GM21825 (cell line): ENCODE measurements around the gene MRPS9.

Experiments
- ATAC-seq: cut with Tn5 transposase; IDR thresholded peaks from one replicate; pipeline ENCODE4 v1.9.1; 2021; ENCODE audit warnings: mild to moderate bottlenecking, moderate library complexity; ENCODE audit not compliant: unreplicated experiment

MRPS9 gene

DNA sequence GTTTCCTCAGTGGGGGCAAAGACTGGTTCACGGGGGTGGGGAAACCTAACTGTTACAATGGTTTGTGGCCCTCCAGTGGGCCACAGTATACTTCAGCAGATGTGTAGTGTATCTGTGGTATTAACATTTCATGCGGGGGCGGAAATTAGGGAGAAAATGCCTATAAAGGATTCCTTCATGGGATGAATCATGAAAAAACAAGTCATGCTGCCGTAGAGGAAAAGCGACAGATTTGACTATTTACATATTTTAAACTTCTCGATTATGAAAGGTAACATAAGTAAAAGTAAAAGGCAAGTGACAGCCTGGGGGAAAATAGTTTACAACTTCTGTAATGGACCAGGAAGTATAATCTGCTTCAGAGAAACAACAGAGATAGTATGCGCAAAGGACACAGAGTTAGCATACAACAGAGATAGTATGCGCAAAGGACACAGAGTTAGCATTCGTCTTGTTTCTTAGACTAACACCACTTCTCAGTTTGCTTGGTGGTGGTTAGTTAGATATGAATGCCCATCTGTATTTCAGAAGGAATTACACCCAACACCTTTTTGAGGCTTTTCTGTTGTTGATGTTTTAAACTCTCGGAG is 41.1 kb downstream of the MRPS9 start:
- no peak for ATAC-seq

DNA sequence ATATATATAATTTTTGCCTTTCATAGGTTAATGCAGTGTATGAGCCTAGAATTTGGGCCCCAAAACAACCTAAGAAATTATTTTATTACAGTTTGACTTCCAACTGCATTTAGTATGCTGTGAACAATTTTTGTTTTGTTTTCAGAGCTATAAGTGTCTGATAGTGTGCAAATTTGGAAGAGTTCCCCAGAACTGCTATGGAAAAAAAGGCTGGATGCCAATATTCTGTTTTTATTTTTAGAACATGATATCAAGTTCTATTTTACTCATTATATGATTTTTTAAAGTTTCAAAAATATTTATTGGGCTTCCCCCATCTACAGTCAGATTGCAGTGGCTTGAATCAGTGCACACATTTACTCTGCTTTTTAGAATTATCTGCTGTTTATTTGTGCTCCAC is 42.6 kb downstream of the MRPS9 start:
- ATAC-seq = no peak

DNA sequence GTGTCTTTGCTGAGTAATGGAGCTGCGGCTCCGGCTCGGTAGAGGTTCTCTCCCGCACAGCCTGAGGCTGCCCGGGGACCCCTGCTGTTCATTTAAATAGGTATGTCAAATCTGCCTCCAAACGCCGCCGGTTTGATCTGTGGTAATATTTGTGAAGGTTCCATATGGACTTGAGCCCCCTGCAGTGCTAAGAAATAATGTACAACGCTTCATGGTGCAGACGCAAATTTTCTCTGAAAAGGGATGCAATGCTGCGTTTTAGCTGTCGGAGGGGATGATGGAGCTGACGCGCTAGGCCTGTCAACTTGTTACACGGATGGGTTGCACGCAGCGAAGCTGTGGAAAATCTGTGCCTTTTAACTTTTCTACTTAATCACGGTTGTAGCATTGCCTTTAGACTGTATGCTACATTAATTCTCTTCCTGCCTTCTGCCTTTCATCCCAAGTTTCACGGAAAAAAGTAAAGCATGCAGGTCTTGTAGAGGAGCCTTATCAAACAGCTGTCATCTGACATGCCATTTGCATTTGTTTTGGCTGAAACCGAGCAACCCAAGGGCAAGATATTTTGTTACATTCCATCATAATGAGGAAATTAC is 43.2 kb downstream of the MRPS9 start:
- ATAC-seq = no peak

DNA sequence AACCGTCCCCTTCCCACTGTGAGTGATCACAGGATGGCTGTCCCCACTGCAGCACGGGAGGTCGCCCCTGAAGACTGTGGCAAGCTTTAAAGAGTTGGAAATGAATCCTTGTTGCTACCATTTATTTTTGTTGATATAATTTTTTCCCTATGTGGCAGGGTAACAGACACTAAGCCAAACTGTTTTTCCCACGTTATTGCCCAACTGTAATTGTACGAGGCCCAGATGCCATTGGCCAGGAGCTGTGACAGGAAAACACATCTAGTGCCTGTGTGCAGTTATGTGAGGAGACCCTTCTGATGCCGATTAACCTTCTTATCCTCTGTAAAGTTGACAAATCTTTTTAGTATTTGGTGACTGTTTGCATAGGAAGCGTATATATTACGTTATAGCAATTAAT is 44.2 kb downstream of the MRPS9 start:
- no peak for ATAC-seq

DNA sequence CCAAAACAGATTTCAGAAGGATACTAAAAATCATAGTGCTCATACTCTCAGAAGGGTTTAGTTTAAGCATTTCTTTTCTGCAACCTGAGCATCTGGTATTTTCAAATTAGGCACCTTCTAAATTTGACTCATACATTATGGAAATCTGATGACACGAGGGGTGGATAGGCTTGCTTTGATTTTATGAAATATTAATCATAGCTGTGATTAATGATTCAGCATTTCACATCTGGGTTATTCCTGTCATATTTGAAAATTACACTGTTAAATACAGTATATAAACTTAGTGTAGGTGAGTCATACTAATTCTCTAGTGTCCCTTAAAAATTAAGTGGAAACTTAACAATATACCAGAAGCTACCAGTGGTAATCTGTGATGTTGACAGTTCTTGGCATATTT is 47.7 kb downstream of the MRPS9 start:
- ATAC-seq = no peak

DNA sequence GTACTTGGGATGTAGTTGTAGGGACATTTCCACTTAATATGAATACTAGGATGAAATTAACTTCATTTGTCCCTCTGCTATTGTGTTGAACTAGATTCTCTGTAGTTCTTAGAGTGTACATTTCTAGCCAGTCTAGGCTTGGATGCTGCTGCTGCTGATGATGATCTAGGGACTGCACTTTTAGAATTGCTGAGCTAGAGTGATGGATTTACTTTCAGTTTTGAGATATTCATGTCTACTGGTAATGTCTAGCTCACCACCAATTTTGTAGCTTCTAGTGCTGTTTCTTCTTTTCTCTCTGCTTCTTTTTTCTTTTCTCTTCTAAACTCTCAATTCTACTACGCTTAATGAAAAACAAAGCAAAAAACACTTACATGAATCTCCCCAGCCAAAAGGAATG is 49.4 kb downstream of the MRPS9 start:
- ATAC-seq = no peak

DNA sequence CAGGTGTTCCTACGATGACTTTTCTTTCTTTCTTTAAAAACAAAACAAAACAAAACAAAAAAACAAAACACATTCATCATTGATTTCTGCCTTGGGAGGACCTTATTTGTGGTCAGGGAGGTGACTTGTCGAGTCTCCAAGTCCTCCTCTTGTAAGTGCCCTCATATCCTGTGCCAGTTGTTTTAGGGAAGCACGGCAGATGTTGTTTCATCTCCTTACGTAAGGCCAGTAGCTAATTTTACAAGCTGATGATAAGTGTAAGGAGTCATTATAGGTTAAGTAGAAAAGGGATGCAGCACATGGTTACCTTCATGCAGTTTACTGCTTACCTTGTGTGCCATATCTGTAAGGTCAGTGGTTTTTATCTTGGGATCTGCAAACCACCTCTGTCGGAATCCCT is 52.2 kb downstream of the MRPS9 start:
- no peak for ATAC-seq

DNA sequence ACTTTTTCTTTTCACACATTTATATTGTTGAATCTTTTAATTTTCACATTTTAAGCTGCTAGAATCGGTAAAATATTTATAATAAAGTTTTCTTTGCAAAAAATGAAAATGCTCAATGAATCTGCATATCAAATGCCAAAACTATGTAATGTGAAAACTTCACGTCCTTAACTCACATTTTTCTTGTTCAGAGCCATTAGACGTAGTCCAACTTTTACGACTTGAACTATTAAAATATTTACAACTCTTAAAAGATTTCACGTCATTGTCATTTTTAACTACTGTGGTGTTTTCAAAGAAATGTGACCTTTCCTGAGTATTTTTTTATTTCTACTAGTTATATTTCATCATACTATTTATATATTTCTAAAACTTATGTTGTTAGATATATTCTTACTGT is 54.9 kb downstream of the MRPS9 start:
- ATAC-seq = no peak

DNA sequence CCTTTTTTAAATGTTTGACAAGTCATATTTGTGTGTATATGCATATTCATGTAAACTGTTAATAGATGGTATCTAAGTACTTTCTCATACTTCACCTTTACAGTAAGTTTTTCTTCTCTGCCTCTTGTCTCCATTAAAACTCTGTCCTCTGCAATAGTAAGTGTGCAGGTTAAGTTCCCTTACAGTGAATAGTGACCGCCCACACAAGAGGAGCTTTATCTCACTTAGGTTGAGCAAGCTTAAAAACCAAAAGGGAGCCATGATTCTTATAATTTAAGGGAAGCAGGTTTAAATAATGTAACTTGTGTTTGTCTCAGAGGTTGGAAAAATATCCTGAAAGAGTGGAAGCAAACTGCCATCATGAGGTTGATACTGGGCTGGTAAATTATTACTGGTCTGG is 61.3 kb downstream of the MRPS9 start:
- no peak for ATAC-seq

DNA sequence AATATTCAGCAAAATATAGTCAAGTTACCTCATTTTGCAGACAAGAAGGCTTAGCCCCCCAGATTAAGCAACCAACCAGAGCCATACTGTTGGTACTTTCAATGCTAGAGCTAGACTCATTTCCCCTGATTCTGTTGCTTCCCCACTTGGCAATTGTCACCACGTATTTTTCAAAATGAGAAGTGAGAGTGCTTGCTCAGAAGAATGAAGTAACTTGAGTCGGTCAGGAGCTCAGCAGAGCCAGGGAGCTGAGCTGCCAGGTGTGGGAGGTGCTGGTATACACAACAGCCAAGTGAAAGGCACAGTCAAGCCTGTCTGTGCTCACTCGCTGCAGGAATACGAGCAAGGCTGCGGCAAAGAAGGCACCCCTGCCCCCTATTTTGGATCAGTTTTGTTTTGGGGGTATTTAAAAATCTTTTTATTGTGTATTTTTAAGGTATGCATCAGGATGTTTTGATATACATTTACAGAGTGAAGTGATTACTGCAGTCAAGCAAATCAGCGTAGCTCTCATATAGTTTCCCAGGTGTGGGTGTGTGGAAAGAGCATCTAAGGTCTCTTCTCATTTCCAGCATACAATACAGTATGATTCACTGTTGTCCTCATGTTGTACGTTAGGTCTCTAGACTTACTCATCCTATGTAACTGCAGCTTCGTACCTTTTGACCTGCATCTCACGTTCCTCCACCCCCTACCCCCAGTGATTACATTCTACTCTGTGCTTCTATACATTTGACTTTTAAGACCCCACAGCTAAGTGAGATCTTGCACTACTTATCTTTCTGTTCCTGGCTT is 62.4 kb downstream of the MRPS9 start:
- peak; percentile 75 for ATAC-seq

DNA sequence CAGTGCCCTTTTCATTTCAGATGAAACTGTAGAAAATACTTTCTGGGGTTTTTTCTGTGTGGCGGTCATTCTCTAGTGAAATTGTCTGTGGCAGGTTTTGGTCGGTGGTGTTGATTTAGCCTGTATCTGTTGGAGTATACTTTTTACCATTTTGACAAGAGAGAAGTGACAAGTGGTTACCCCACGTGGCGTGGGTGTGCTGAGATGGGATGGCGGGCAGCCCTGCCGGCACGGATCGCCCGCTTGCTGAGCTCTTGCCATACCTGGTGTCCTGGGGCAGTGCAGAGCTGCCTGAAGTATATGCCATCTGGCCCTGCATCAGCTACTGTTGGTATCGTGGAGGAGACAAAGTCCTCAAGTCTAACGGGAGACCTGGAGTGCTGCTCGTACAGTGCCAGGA is 64.1 kb downstream of the MRPS9 start:
- no peak for ATAC-seq

DNA sequence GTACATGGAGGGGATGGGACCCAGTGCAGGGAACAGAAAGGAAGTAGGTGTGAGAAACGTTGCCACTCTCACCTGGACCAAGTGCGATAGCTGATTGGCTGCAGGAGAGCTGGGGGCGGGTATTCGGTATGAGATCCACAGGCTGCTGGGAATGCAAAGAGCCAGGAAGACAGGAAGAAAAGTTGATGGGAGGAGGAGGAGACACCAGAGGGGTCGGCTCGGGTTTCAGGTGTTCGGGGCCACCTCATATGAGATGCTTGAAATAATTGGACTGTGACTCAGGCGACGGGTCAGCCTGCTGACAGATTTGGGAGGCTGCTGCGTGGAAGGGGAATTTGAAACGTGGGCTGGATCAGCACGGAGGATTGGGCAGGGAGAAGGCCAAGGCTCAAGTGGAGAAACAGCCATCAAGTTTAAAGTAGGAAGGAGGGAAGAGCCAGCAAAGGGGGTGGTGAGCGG is 65.1 kb downstream of the MRPS9 start:
- no peak for ATAC-seq

DNA sequence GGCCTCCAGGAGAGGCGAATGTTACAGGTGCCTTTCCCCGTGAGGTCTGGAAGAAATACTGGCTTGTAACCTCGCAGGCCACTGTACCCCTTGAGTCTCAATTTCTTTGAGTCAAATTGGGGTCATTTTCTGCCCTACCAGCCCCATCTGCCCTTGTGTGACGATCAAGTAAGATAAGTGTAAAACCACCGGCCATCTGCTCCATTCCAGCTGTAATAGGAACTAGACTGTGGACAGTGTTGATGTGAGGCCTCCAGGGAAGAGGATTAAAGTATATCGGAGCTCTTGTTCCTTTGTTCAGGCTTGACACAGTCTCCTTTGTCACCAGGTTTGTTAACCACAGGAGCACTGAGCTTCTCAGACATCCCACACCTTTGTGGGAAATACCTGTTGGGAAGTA is 65.6 kb downstream of the MRPS9 start:
- no peak for ATAC-seq

DNA sequence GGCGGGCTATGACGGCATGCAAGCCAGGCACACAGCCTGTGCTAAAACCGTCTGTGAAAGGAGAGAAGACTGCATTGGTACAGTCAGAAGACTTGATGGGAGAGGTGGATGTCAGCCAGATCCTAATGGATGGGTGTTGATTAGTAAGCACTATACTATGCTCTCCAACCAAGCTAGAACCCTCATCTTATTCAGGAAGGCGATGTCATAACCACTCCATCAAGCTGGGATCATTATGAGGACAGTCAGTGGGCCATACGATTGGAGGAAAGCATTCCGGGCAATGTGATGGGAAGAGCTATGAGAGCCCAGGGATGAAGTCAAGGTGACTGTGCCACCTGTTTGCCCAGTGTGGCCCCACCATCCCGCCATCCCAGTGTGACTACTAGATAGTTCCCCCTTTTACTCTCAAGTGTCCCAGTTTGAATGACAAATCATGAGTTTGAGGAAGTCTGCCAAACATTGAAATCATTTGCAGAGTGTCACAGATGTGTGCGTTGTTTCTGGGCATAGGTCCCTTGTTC is 66.4 kb downstream of the MRPS9 start:
- no peak for ATAC-seq

DNA sequence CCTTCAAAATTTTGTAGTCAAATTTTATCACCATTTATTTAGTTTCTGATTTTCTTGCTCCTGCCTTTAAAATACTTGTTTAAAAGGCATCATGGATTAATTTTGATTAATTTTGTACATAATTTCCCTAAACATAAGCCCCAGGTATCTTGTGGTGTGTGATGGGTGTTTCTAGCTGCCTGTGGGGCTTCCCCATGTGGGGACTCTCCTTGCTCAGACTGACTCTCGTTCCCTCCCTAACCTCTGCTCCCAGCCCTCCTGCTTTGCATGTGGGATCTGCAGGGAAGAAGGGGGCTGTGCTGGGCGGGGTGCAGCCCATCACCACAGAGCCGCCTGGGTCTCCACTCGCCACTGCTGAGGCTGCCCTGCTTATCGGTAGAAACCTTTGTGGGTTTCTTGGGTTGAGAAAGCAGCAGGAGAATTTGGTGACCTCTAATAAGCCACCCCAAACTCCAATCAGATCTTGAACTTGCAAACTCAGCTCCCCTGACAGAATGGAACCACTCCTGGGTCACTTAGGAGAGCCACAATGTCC is 72.5 kb downstream of the MRPS9 start:
- ATAC-seq = no peak

DNA sequence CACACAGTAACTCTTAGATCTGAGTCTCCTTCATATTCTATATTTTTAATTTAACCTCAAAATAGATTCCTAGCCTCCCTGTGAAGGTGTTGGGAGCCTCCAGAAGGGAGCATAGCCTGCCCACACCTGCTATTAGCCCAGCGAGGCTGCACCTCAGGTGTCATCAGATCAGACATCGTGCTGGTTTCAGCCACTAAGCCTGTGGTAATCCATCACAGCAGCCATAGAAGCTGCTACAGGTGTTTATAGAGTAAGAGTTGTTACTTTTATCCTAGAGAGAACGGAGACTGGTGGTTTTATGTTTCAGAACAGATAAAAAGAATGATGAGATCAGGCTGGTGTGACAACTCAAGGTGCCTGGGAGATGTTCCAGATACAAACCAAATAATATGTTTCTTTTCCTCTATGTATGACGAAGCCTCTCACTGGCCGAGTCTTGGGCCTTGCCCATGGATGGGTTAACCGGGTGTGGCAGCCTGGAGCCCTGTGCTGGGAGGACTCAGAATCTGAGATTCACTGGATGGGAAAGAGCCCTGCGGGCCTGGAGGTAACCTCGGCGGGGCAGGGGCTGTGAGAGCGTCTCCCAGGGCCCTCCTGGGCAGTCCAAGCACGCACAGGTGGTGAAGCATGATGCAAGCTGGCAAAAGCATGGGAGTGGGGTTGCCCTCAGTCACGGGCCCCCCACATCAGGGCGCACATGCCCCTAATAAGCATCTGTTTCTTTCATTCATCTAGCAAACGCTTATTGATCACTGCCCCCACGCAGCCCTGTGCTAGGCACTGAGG is 73.7 kb downstream of the MRPS9 start:
- no peak for ATAC-seq

DNA sequence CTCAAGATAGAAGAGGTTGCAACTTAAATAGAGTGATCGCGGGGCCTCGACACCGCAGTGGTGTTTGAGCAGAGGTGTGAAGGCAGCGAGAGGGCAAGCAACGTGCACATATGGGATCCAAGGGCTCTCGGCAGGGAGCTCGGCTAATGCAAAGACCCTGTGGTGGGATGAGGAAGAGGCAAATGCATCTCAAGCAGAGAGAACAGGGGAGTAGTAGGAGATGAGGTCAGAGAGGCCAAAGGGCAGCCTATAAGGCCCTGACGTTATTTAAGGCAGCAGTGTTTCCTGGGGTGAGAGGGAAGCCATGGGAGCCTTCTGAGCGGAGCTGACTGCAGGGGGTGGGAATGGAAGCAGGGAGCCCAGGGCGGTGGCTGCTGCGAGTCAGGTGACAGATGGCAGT is 74.5 kb downstream of the MRPS9 start:
- ATAC-seq = no peak

DNA sequence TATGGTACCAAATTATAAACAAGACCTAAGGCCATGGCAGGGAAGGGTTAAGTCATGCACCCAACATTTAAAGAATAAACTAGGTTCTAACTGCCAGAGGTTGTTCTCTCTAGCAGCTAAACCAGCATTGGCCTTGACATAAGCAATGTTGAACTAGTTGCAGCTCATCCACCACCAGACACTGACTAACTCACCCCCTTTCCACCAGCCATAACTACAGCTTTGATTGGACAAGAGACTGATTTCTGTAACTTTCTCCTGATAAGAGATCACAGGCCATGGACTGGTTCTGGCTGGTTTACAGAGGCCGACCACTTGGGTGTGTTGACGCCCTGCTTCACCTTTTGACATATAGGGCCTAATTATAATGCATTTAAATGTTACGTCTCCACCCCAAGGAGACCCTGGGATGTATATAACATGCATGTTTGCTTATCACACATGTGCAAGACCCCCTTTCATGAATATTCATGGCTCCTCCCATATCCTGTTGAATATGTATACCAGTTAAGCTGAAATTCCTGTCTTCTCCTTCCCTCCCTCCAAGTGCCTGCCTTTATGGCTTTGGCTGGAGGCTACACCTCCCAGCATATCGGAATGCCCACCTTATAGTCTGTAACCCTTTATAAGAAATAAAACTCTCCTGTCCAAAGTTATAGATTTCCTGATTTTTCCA is 75.9 kb downstream of the MRPS9 start:
- ATAC-seq = no peak

DNA sequence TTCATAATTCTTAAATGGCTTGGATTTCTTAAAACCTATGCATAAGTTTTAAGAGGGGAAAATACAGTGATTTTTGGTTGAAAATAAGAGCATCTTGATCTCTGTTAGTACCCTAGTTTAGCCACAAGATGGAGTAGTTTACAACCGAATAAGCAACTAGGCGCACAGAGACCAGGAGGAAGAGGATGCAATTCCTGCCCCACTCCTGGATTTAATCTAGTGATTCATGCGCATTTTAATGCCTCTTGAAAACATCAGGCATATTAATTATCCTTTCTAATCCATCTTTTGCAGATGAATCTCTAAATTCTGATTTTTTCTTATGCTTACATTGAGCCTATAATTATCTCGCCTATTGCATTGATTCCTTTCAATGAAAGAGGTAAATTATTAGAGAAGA is 76.7 kb downstream of the MRPS9 start:
- ATAC-seq = no peak

DNA sequence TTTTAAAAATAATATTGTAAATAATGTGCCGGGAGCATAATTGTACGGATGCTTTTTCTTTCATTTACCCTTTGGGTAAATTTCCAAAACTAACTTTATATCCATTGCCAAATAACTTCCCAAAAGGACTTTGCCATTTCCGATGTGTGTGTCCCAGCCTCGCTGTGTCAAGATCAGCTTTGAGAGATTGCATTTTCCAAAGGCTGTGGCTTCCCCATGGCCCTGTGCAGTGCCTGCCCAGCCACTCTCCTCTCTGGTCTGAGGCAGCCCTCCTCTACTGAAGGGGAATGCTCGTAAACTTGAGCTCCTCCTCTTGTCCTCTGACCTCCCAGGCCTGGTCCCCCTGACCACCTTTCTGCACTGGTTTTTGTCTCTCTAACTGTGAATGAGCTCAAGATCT is 78.5 kb downstream of the MRPS9 start:
- ATAC-seq = no peak

DNA sequence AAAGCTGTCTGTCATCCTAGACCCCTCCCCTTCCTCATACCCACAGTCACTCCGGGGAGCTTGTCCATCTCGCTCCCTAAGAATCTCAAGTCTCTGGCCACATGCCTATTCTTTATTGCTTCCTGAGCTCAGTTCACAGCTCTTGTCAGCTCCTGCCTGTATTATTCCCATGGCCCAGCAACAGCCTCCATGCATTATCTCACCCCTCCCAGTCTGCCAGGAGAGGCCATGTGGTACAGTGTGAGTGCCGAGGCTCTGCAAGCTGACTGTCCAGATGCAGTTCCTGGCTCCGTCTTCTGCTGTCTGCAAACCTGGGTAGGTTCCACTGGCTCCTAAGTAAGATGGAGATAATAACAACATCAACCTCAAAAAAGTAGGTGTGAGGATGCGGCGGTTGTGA is 79.7 kb downstream of the MRPS9 start:
- no peak for ATAC-seq
